GM12878 (cell line): ENCODE results near the gene LYZL2. TPM values are rescaled to one million over a fixed set of nuclear protein-coding genes. Genes with fewer than 3 reads are reported as not detected.

ENCODE experiments used
- ATF7 ChIP-seq: fragments of 450-650 bp; IDR thresholded peaks from 2 replicates; pipeline ENCODE4 v1.6.1; 2016; ENCODE audit warnings: low read depth, mild to moderate bottlenecking
- BACH1 ChIP-seq: fragments of 450-650 bp; IDR thresholded peaks from 2 replicates; pipeline ENCODE4 v1.6.1; 2017; ENCODE audit warnings: mild to moderate bottlenecking, borderline replicate concordance
- BCL11A ChIP-seq: IDR thresholded peaks from 2 replicates; pipeline ENCODE4 v1.6.1; 2011; ENCODE audit warnings: low read depth, low read length
- BMI1 ChIP-seq: fragments of 450-650 bp; IDR thresholded peaks from 2 replicates; pipeline ENCODE4 v1.6.1; 2016; ENCODE audit warnings: mild to moderate bottlenecking, moderate library complexity, borderline replicate concordance
- CEBPB ChIP-seq, 2 experiments: fragments of 150-350 bp in 1 of 2; IDR thresholded peaks; 2 replicates each; pipeline ENCODE4 v1.6.1; 2012 to 2014; ENCODE audit warnings: low read depth in 2 of 2, low read length in 2 of 2, borderline replicate concordance in 1 of 2, inconsistent platforms in 1 of 2
- CREM ChIP-seq: IDR thresholded peaks from 2 replicates; pipeline ENCODE4 v1.6.1; 2014; ENCODE audit warnings: antibody characterized with exemption, low read depth
- DPF2 ChIP-seq: fragments of 450-650 bp; IDR thresholded peaks from 2 replicates; pipeline ENCODE4 v1.6.1; 2017; ENCODE audit warnings: mild to moderate bottlenecking
- HCFC1 ChIP-seq: fragments of 150-350 bp; IDR thresholded peaks from 2 replicates; pipeline ENCODE4 v1.6.1; 2014; ENCODE audit warnings: low read length
- HDAC6 ChIP-seq: fragments of 200-600 bp; sonication (generic); IDR thresholded peaks from one replicate; pipeline ENCODE4 v1.8.0; 2017; ENCODE audit warnings: antibody characterized with exemption; ENCODE audit not compliant: unreplicated experiment
- HDGF ChIP-seq: fragments of 450-650 bp; IDR thresholded peaks from 2 replicates; pipeline ENCODE4 v1.6.1; 2016; ENCODE audit warnings: antibody characterized with exemption
- IKZF2 ChIP-seq, 2 experiments: fragments of 450-650 bp; IDR thresholded peaks; 2 replicates each; pipeline ENCODE4 v1.6.1; 2017; ENCODE audit warnings: mild to moderate bottlenecking in 2 of 2, moderate library complexity in 2 of 2
- IRF4 ChIP-seq: IDR thresholded peaks from 2 replicates; pipeline ENCODE4 v1.6.1; 2011; ENCODE audit warnings: low read depth, low read length
- JUND ChIP-seq: IDR thresholded peaks from 2 replicates; pipeline ENCODE4 v1.6.1; 2012; ENCODE audit warnings: low read depth, mild to moderate bottlenecking, low read length, improper control_type of control experiment, moderate library complexity
- MEF2A ChIP-seq: IDR thresholded peaks from 2 replicates; pipeline ENCODE4 v1.6.1; 2011; ENCODE audit warnings: low read depth, mild to moderate bottlenecking, low read length, moderate library complexity; ENCODE audit not compliant: insufficient read depth
- MTA2 ChIP-seq: fragments of 450-650 bp; IDR thresholded peaks from 2 replicates; pipeline ENCODE4 v1.6.1; 2016; ENCODE audit warnings: low read depth, mild to moderate bottlenecking, moderate library complexity
- MYB ChIP-seq: fragments of 150-350 bp; IDR thresholded peaks from 2 replicates; pipeline ENCODE4 v1.6.1; 2014; ENCODE audit warnings: mild to moderate bottlenecking, low read depth, low read length, borderline replicate concordance
- NFIC ChIP-seq: IDR thresholded peaks from 2 replicates; pipeline ENCODE4 v1.6.1; 2012; ENCODE audit warnings: low read depth, mild to moderate bottlenecking, inconsistent platforms, low read length, moderate library complexity
- NFYA ChIP-seq: IDR thresholded peaks from 2 replicates; pipeline ENCODE4 v1.6.1; 2011; ENCODE audit warnings: low read depth, mild to moderate bottlenecking, low read length, improper control_type of control experiment, borderline replicate concordance
- PKNOX1 ChIP-seq: fragments of 450-650 bp; IDR thresholded peaks from 2 replicates; pipeline ENCODE4 v1.6.1; 2016; ENCODE audit warnings: mild to moderate bottlenecking
- POLR2AphosphoS2 ChIP-seq: IDR thresholded peaks from 2 replicates; pipeline ENCODE4 v1.6.1; 2011; ENCODE audit warnings: low read depth, mild to moderate bottlenecking, low read length, improper control_type of control experiment, moderate library complexity
- SUZ12 ChIP-seq: fragments of 200-600 bp; sonication (generic); IDR thresholded peaks from one replicate; pipeline ENCODE4 v1.6.1; 2018; ENCODE audit warnings: antibody characterized with exemption, mild to moderate bottlenecking; ENCODE audit not compliant: unreplicated experiment
- ZNF207 ChIP-seq: fragments of 450-650 bp; IDR thresholded peaks from 2 replicates; pipeline ENCODE4 v1.6.1; 2014; ENCODE audit warnings: antibody characterized with exemption, mild to moderate bottlenecking, borderline replicate concordance
- polyA plus RNA-seq, 11 experiments: library from polyadenylated mRNA; depleted of rRNA in 4 of 11; unstranded in 6 of 11; stranded (reverse) in 5 of 11; fragments of >200 nt; fragmentation: Nextera tagmentation in 4 of 11; fragmentation: Illumina TruSeq in 1 of 11; extraction: Ambion mirVana in 4 of 11; extraction: Trizol in 1 of 11; gene quantifications; 1 replicate in 1 of 11; 2 replicates in 10 of 11; pipeline versions ENCODE4 v1.2.1 to v1.2.3, GENCODE V29; 2011 to 2016; ENCODE audit warnings: inconsistent platforms in 2 of 11, missing spikeins in 2 of 11, low read depth in 1 of 11
- total RNA-seq, 4 experiments: library from RNA; depleted of rRNA in 3 of 4; stranded (reverse); fragments of >200 nt in 3 of 4; fragmentation: Illumina TruSeq in 1 of 4; extraction: Trizol in 1 of 4; gene quantifications; 2 replicates each; pipeline versions ENCODE4 v1.2.1 to v1.2.3, GENCODE V29; 2013 to 2021
- TF ChIP-seq, protein P1 (sequence below): IDR thresholded peaks from 2 replicates; pipeline ENCODE4 v1.6.1; 2011; ENCODE audit warnings: low read depth, low read length, improper control_type of control experiment, borderline replicate concordance
- TF ChIP-seq, protein P2 (sequence below): IDR thresholded peaks from 2 replicates; pipeline ENCODE4 v1.6.1; 2011; ENCODE audit warnings: mild to moderate bottlenecking, low read depth, low read length, moderate library complexity; ENCODE audit not compliant: insufficient replicate concordance
- TF ChIP-seq, protein P3 (sequence below), 3 experiments: IDR thresholded peaks in 2 of 3; conservative IDR thresholded peaks in 1 of 3; 2 replicates each; pipeline ENCODE4 v1.5.1; 2011; ENCODE audit warnings: low read depth in 3 of 3, low read length in 3 of 3, mild to moderate bottlenecking in 3 of 3, control low read depth in 2 of 3, moderate library complexity in 2 of 3, inconsistent platforms in 1 of 3, mixed read lengths in 1 of 3; ENCODE audit not compliant: control insufficient read depth in 2 of 3, insufficient read depth in 1 of 3; ENCODE audit errors: extremely low read depth in 1 of 3

The LYZL2 gene
- total and polyA plus RNA-seq, 10 of the 15 experiments (the other 5 are each of a cell fraction or from before 2014, with no cell fraction given), result not detected

DNA sequence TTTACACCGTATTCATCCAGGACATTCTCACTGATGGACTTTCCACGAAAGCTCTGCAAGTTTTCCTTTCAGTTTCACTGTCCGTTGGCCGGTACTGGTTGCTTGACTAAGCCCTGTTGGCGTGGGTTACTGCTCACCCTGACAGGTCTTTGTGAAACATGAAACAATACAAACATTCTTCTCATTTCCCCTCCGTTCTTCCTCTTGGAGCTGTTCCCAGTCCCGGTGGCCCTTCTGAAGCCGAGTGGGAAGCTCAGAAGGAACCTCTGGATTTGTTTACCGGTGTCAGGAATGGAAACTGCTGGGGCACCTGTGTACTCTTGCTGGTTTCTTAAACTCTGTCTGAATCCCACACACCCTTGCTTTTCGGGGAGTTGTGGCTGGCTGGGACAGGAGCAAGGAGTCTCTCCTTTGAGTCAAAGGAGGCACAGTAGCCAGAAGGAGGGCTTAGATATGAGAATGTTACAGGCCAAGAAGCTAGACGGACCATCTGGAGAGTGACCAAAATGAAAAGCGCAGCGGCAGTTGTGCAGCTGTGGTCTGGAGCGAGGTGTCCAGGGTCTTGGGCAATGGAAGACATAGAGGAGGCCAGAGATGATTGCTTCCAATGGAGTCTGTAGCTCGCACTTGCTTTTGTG, 45.7 kb downstream of the LYZL2 start (continued):
- TF ChIP-seq BMI1 (no peak), BCL11A (0 out of 2 replicates have a peak, but pooled peaks have one; percentile 46), JUND (no peak), ATF7 (no peak), BACH1 (no peak), MEF2A (0 out of 2 replicates have a peak, but pooled peaks have one; percentile 2), IRF4 (peak; percentile 28; the same call in 1 of the 2 replicates), HDGF (no peak), HDAC6 (no peak), DPF2 (0 out of 2 replicates have a peak, but pooled peaks have one; percentile 44), POLR2AphosphoS2 (no peak), SUZ12 (no peak), NFIC (peak; percentile 46; the same call in 1 of the 2 replicates), MYB (no peak), HCFC1 (no peak), IKZF2 (IDR thresholded peaks at IDR 0.05) (peak; percentile 80 to 85), MTA2 (0 out of 2 replicates have a peak, but pooled peaks have one; percentile 24), CREM (peak; percentile 14; the same call in 1 of the 2 replicates), ZNF207 (no peak), NFYA (no peak), CEBPB (IDR thresholded peaks at IDR 0.05; ENCODE audit: borderline replicate concordance in 1 of 2, low read depth in 2 of 2, low read length in 2 of 2) (no peak), PKNOX1 (peak; percentile 51; the same call in 1 of the 2 replicates)
- TF ChIP-seq, protein P1, sequence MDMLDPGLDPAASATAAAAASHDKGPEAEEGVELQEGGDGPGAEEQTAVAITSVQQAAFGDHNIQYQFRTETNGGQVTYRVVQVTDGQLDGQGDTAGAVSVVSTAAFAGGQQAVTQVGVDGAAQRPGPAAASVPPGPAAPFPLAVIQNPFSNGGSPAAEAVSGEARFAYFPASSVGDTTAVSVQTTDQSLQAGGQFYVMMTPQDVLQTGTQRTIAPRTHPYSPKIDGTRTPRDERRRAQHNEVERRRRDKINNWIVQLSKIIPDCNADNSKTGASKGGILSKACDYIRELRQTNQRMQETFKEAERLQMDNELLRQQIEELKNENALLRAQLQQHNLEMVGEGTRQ, result no peak
- TF ChIP-seq, protein P2, sequence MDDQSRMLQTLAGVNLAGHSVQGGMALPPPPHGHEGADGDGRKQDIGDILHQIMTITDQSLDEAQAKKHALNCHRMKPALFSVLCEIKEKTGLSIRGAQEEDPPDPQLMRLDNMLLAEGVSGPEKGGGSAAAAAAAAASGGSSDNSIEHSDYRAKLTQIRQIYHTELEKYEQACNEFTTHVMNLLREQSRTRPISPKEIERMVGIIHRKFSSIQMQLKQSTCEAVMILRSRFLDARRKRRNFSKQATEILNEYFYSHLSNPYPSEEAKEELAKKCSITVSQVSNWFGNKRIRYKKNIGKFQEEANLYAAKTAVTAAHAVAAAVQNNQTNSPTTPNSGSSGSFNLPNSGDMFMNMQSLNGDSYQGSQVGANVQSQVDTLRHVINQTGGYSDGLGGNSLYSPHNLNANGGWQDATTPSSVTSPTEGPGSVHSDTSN, result no peak
- TF ChIP-seq, protein P3, sequence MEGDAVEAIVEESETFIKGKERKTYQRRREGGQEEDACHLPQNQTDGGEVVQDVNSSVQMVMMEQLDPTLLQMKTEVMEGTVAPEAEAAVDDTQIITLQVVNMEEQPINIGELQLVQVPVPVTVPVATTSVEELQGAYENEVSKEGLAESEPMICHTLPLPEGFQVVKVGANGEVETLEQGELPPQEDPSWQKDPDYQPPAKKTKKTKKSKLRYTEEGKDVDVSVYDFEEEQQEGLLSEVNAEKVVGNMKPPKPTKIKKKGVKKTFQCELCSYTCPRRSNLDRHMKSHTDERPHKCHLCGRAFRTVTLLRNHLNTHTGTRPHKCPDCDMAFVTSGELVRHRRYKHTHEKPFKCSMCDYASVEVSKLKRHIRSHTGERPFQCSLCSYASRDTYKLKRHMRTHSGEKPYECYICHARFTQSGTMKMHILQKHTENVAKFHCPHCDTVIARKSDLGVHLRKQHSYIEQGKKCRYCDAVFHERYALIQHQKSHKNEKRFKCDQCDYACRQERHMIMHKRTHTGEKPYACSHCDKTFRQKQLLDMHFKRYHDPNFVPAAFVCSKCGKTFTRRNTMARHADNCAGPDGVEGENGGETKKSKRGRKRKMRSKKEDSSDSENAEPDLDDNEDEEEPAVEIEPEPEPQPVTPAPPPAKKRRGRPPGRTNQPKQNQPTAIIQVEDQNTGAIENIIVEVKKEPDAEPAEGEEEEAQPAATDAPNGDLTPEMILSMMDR (IDR thresholded peaks at IDR 0.05 in 2 of 3, conservative IDR thresholded peaks at IDR 0.05 in 1 of 3; ENCODE audit: control insufficient read depth in 2 of 3, extremely low read depth in 1 of 3, insufficient read depth in 1 of 3, low read depth in 3 of 3, low read length in 3 of 3), result no peak
